Measurements from ENCODE around the gene SPEF1. TPM values are rescaled to one million over a fixed set of nuclear protein-coding genes. Genes with fewer than 3 reads are reported as not detected.
"Not testable (repeated sequence)": the region's sequence is repeated elsewhere in the genome, so short reads cannot be mapped to it uniquely, and the experiment has no call there.

Gene SPEF1, protein sequence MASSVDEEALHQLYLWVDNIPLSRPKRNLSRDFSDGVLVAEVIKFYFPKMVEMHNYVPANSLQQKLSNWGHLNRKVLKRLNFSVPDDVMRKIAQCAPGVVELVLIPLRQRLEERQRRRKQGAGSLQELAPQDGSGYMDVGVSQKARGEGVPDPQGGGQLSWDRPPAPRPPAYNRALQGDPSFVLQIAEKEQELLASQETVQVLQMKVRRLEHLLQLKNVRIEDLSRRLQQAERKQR
- total RNA-seq: 1 to 10 TPM; 2.8 to 8.5 TPM
- polyA plus RNA-seq (ENCODE audit: insufficient read length in 2 of 2): 10 to 100 TPM in 1 of 2 donors, 1 to 10 TPM in 1; 9.7 to 11.4 TPM
- long read RNA-seq, donor 1, partial matches to known transcripts: 0 of 3 reads
- long read RNA-seq, donor 1, other reads (novel, unspliced or antisense): 0 of 3 reads
- long read RNA-seq, donor 2, partial matches to known transcripts: 0 of 3 reads
- long read RNA-seq, donor 2, other reads (novel, unspliced or antisense): 0 of 3 reads
- long read RNA-seq, donor 3, partial matches to known transcripts: 0 of 3 reads
- long read RNA-seq, donor 3, other reads (novel, unspliced or antisense): 0 of 3 reads
- long read RNA-seq, donor 4, partial matches to known transcripts: 0 of 3 reads
- long read RNA-seq, donor 4, other reads (novel, unspliced or antisense): 0 of 3 reads

DNA sequence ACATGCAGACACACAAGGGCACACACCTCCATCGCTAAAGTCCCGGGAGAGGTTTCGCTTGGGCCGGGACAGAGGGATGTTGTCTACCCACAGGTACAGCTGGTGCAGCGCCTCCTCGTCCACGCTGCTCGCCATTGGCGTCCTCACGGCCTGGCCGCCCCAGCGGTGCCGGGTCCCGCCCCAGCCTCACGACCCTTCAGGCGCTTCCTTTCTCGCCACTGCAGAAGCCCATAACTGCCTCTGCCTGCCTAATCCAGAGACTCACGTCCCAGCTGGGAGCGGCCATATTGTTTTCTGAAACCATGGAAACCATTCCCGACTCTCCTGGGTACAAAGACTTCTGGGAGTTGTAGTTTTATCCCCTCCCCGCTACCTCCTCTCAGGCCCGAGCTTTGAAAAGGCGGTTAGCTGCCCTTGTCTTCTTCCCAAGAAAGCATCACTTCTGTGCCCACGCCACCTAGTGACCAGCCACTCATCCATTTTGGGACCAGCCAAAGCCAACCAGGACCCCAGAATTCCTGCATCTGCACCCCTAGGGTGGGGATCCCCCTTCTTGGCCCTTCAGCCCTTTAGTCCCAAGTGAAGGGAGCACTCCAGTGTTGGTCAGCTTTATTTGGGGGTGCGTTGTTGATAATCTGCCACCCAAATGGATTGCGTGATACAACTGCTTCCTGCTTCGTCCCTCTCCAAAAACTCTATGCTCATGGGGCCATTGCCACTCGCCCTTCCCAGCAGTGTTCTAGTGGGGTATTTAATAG, at the start of gene SPEF1:
Gene SPEF1 (minus strand): TSS at position 296 of the 758 bp plus-strand sequence. CDS start 161 bp downstream, at position 135.
- Histone ChIP-seq H3K36me3 (ENCODE audit: control insufficient read depth, insufficient read depth, low read length) (peaks cover 26% of the 10 kb centered on the region), H3K9me3 (ENCODE audit: control insufficient read depth, insufficient read depth, low read length) (no peaks in the 10 kb centered on the region), H3K4me1 (ENCODE audit: control insufficient read depth, insufficient read depth, low read length) (peaks cover 63% of the 10 kb centered on the region), H3K27ac (ENCODE audit: low read depth, low read length) (peak within 1 kb of the TSS; percentile 47), H3K27me3 (ENCODE audit: control insufficient read depth, insufficient read depth, low read length) (peaks cover 21% of the 10 kb centered on the region), H3K4me3 (ENCODE audit: low read depth, low read length) (peak within 1 kb of the TSS; percentile 52)
- DNase-seq (ENCODE audit: low read depth in 4 of 6, low spot score in 6 of 6): peak; percentile 77 to 98 (median 90)
- WGBS (ENCODE audit: insufficient coverage): 5% methylated on average over 22 of the region's 28 CpGs

DNA sequence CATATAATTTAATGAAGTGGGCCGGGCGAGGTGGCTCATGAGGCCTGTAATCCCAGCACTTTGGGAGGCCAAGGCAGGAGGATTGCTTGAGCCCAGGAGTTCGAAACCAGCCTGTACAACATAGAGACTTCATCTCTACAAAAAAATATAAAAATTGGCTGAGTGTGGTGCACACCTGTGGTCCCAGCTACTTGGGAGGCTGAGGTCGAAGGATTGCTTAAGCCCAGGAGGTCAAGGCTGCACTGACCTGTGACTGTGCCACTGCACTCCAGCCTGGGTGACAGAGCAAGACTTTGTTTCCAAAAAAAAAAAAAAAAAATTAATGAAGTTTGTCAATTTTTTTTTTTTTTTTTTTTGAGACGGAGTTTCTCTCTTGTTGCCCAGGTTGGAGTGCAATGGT, 48.6 kb upstream of the SPEF1 start:
- WGBS (ENCODE audit: insufficient coverage): 100% methylated on average over 1 of the region's 5 CpGs

GRCh38 chr20:3828798-3829197, 47.5 kb upstream of the SPEF1 start:
- H3K4me3 ChIP-seq (ENCODE audit: low read depth, low read length): no peak overlapping the region
- no peak for DNase-seq (ENCODE audit: low read depth in 4 of 6, low spot score in 6 of 6)
- no peaks in the 10 kb centered on the region for H3K4me1 ChIP-seq (ENCODE audit: control insufficient read depth, insufficient read depth, low read length)
- no peaks in the 10 kb centered on the region for H3K9me3 ChIP-seq (ENCODE audit: control insufficient read depth, insufficient read depth, low read length)
- peaks cover 31% of the 10 kb centered on the region for H3K36me3 ChIP-seq (ENCODE audit: control insufficient read depth, insufficient read depth, low read length)
- no peaks in the 10 kb centered on the region for H3K27me3 ChIP-seq (ENCODE audit: control insufficient read depth, insufficient read depth, low read length)
- H3K27ac ChIP-seq (ENCODE audit: low read depth, low read length): no peak overlapping the region
- WGBS (ENCODE audit: insufficient coverage): 87% methylated on average over 3 of the region's 3 CpGs

More for the DNA sequence above, 48.6 kb upstream of the SPEF1 start:
- DNase-seq (ENCODE audit: low read depth in 4 of 6, low spot score in 6 of 6); H3K27me3 ChIP-seq (ENCODE audit: control insufficient read depth, insufficient read depth, low read length); H3K4me3 ChIP-seq (ENCODE audit: low read depth, low read length); H3K27ac ChIP-seq (ENCODE audit: low read depth, low read length); H3K4me1 ChIP-seq (ENCODE audit: control insufficient read depth, insufficient read depth, low read length); H3K9me3 ChIP-seq (ENCODE audit: control insufficient read depth, insufficient read depth, low read length): not testable (repeated sequence)
- H3K36me3 ChIP-seq (ENCODE audit: control insufficient read depth, insufficient read depth, low read length): peaks cover 22% of the 10 kb centered on the region

GRCh38 chr20:3826420-3826819, 45.2 kb upstream of the SPEF1 start:
- WGBS (ENCODE audit: insufficient coverage): 90% methylated on average over 4 of the region's 4 CpGs
- Histone ChIP-seq H3K9me3 (ENCODE audit: control insufficient read depth, insufficient read depth, low read length) (no peaks in the 10 kb centered on the region), H3K27me3 (ENCODE audit: control insufficient read depth, insufficient read depth, low read length) (no peaks in the 10 kb centered on the region), H3K27ac (ENCODE audit: low read depth, low read length) (no peak overlapping the region), H3K4me1 (ENCODE audit: control insufficient read depth, insufficient read depth, low read length) (peaks cover 1% of the 10 kb centered on the region), H3K36me3 (ENCODE audit: control insufficient read depth, insufficient read depth, low read length) (peaks cover 44% of the 10 kb centered on the region), H3K4me3 (ENCODE audit: low read depth, low read length) (no peak overlapping the region)
- DNase-seq (ENCODE audit: low read depth in 4 of 6, low spot score in 6 of 6): no peak

DNA sequence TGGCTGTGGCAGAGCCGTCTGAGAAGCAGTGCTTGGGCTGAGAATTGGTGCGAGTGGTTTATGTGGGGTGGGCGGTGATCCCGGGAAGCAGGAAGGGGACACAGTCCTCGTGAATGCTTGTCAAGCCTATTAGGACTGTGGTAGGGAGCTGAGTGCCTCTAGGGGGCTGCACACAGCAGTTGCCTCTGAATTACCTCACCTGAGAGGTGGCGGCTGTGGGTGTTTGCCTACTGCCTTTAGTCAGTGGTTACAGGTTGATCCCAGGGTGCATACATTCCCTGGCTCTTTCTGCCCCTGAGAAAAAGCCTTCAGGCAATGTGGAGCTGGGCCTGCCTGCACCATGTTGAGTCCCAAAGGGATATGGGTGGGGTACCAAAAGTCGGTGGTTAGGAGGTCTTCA, 44.3 kb upstream of the SPEF1 start:
- H3K4me3 ChIP-seq (ENCODE audit: low read depth, low read length): no peak overlapping the region
- H3K36me3 ChIP-seq (ENCODE audit: control insufficient read depth, insufficient read depth, low read length): peaks cover 44% of the 10 kb centered on the region
- 71% methylated on average over 6 of the region's 7 CpGs for WGBS (ENCODE audit: insufficient coverage)
- DNase-seq (ENCODE audit: low read depth in 4 of 6, low spot score in 6 of 6): no peak
- H3K9me3 ChIP-seq (ENCODE audit: control insufficient read depth, insufficient read depth, low read length): no peaks in the 10 kb centered on the region
- no peaks in the 10 kb centered on the region for H3K27me3 ChIP-seq (ENCODE audit: control insufficient read depth, insufficient read depth, low read length)
- no peak overlapping the region for H3K27ac ChIP-seq (ENCODE audit: low read depth, low read length)
- peaks cover 5% of the 10 kb centered on the region for H3K4me1 ChIP-seq (ENCODE audit: control insufficient read depth, insufficient read depth, low read length)

DNA sequence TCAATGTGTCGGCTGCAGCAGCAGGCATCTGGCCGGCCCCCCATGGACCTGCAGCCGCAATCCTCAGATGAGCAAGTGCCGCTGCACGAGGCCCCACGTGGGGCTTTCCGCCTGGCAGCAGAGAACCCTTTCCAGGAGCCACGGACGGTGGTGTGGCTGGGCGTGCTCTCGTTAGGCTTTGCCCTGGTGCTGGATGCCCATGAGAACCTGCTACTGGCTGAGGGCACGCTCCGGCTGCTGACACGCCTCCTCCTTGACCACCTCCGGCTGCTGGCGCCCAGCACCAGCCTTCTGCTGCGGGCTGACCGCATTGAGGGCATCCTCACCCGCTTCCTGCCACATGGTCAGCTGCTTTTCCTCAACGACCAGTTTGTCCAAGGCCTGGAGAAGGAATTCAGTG, 42.6 kb upstream of the SPEF1 start:
- peaks cover 13% of the 10 kb centered on the region for H3K4me1 ChIP-seq (ENCODE audit: control insufficient read depth, insufficient read depth, low read length)
- peaks cover 44% of the 10 kb centered on the region for H3K36me3 ChIP-seq (ENCODE audit: control insufficient read depth, insufficient read depth, low read length)
- DNase-seq (ENCODE audit: low read depth in 4 of 6, low spot score in 6 of 6): no peak
- H3K27ac ChIP-seq (ENCODE audit: low read depth, low read length): no peak overlapping the region
- WGBS (ENCODE audit: insufficient coverage): 95% methylated on average over 20 of the region's 20 CpGs
- no peaks in the 10 kb centered on the region for H3K27me3 ChIP-seq (ENCODE audit: control insufficient read depth, insufficient read depth, low read length)
- H3K4me3 ChIP-seq (ENCODE audit: low read depth, low read length): no peak overlapping the region
- no peaks in the 10 kb centered on the region for H3K9me3 ChIP-seq (ENCODE audit: control insufficient read depth, insufficient read depth, low read length)

GRCh38 chr20:3821996-3822395, 40.7 kb upstream of the SPEF1 start:
- DNase-seq (ENCODE audit: low read depth in 4 of 6, low spot score in 6 of 6): no peak
- Histone ChIP-seq H3K9me3 (ENCODE audit: control insufficient read depth, insufficient read depth, low read length) (no peaks in the 10 kb centered on the region), H3K4me1 (ENCODE audit: control insufficient read depth, insufficient read depth, low read length) (peaks cover 22% of the 10 kb centered on the region), H3K27ac (ENCODE audit: low read depth, low read length) (no peak overlapping the region), H3K4me3 (ENCODE audit: low read depth, low read length) (no peak overlapping the region), H3K36me3 (ENCODE audit: control insufficient read depth, insufficient read depth, low read length) (peaks cover 41% of the 10 kb centered on the region), H3K27me3 (ENCODE audit: control insufficient read depth, insufficient read depth, low read length) (no peaks in the 10 kb centered on the region)
- WGBS (ENCODE audit: insufficient coverage): 95% methylated on average over 12 of the region's 14 CpGs

GRCh38 chr20:3820901-3821727, 39.9 kb upstream of the SPEF1 start:
- 84% methylated on average over 10 of the region's 20 CpGs for WGBS (ENCODE audit: insufficient coverage)
- Histone ChIP-seq H3K4me1 (ENCODE audit: control insufficient read depth, insufficient read depth, low read length) (peaks cover 22% of the 10 kb centered on the region), H3K36me3 (ENCODE audit: control insufficient read depth, insufficient read depth, low read length) (peaks cover 37% of the 10 kb centered on the region), H3K27me3 (ENCODE audit: control insufficient read depth, insufficient read depth, low read length) (no peaks in the 10 kb centered on the region), H3K4me3 (ENCODE audit: low read depth, low read length) (peak overlapping the region; percentile 65), H3K27ac (ENCODE audit: low read depth, low read length) (peak overlapping the region; percentile 99), H3K9me3 (ENCODE audit: control insufficient read depth, insufficient read depth, low read length) (no peaks in the 10 kb centered on the region)
- no peak for DNase-seq (ENCODE audit: low read depth in 4 of 6, low spot score in 6 of 6)

Measured in spinal cord (tissue), 10 donors.